HEK293 (cell line): ENCODE measurements around the gene CACNG4.

ENCODE experiments used
- CTCF ChIP-seq: fragments of 450-650 bp; formaldehyde crosslinking; IDR thresholded peaks from 2 replicates; pipeline ENCODE4 v1.5.1; 2016; ENCODE audit warnings: missing biosample characterization, missing genetic modification characterization
- MYNN ChIP-seq: fragments of 450-650 bp; formaldehyde crosslinking; IDR thresholded peaks from 2 replicates; pipeline ENCODE4 v1.5.1; 2016; ENCODE audit warnings: missing biosample characterization, missing genetic modification characterization, borderline replicate concordance
- ZBTB44 ChIP-seq: fragments of 450-650 bp; IDR thresholded peaks from 2 replicates; pipeline ENCODE4 v1.5.1; 2018; ENCODE audit warnings: missing biosample characterization, mild to moderate bottlenecking, missing genetic modification characterization

- TF ChIP-seq MYNN (tag by site-specific recombination): no peak
- no peak for TF ChIP-seq ZBTB44 (tag by site-specific recombination)
- no peak for TF ChIP-seq CTCF (tag by site-specific recombination)
Observed at GRCh38 chr17:66934040-66934439, 30.5 kb upstream of the CACNG4 start.
